ENCODE results near the gene ING5. TPM values are rescaled to one million over a fixed set of nuclear protein-coding genes. Genes with fewer than 3 reads are reported as not detected.

The ING5 gene
- total and polyA plus RNA-seq, 9 donors: 24.9 to 57.1 (median 39.6) TPM

GRCh38 chr2:241733391-241734207 is 31.8 kb downstream of the ING5 start:
- no peaks in the 10 kb centered on the region for H3K27me3 ChIP-seq
- peak overlapping the region; percentile 68 for H3K4me3 ChIP-seq
- peaks cover 6% of the 10 kb centered on the region for H3K4me1 ChIP-seq (ENCODE audit: insufficient read depth)
- intact Hi-C loops (cut with DNase I): loop anchor here in 2 of 4 donors (2.0 to 10.0 kb wide), 2 partner anchors 33 to 141 kb away; no protein-coding TSS in a partner anchor
- H3K27ac ChIP-seq: peak overlapping the region in 1 of 2 donors; percentile 77
- H3K36me3 ChIP-seq: no peaks in the 10 kb centered on the region
- WGBS, 3 donors: 74 to 79% (median 79%) methylated on average over 23 of the region's 23 CpGs
- peak in 3 of 5 donors; percentile 31 to 49 (median 36) for DNase-seq
- H3K9me3 ChIP-seq: no peaks in the 10 kb centered on the region
- TF ChIP-seq POLR2A (IDR thresholded peaks at IDR 0.05) (no peak), CTCF (IDR thresholded peaks at IDR 0.05) (peak in 1 of 3 donors; percentile 2)

DNA sequence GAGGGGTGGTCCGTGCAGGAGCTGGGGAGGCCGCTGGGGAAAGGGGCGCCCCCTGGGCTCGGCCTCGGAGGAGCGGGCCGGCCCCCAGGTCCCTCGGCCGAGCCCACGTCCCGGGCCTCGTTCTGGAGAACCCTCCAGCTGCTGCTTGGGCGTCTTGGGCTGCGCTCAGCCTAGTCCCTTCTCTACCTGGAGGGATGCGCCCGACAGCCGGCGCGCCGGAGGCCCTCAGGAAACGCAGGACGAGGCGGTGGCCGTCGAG is 32.3 kb downstream of the ING5 start:
- H3K27ac ChIP-seq: peak overlapping the region in 1 of 2 donors; percentile 77
- no peaks in the 10 kb centered on the region for H3K9me3 ChIP-seq
- intact Hi-C loops (cut with DNase I): loop anchor here in 2 of 4 donors (2.0 to 10.0 kb wide), 2 partner anchors 33 to 141 kb away; no protein-coding TSS in a partner anchor
- H3K4me3 ChIP-seq: peak overlapping the region; percentile 68
- DNase-seq: no peak
- TF ChIP-seq EP300 (IDR thresholded peaks at IDR 0.05) (no peak), POLR2A (IDR thresholded peaks at IDR 0.05) (no peak), CTCF (IDR thresholded peaks at IDR 0.05) (peak in 1 of 3 donors; percentile 3)
- 1 to 7% (median 1%) methylated on average over 14 to 25 of the region's 25 CpGs for WGBS, 3 donors
- H3K4me1 ChIP-seq (ENCODE audit: insufficient read depth): peaks cover 6% of the 10 kb centered on the region
- no peaks in the 10 kb centered on the region for H3K36me3 ChIP-seq
- no peaks in the 10 kb centered on the region for H3K27me3 ChIP-seq

DNA sequence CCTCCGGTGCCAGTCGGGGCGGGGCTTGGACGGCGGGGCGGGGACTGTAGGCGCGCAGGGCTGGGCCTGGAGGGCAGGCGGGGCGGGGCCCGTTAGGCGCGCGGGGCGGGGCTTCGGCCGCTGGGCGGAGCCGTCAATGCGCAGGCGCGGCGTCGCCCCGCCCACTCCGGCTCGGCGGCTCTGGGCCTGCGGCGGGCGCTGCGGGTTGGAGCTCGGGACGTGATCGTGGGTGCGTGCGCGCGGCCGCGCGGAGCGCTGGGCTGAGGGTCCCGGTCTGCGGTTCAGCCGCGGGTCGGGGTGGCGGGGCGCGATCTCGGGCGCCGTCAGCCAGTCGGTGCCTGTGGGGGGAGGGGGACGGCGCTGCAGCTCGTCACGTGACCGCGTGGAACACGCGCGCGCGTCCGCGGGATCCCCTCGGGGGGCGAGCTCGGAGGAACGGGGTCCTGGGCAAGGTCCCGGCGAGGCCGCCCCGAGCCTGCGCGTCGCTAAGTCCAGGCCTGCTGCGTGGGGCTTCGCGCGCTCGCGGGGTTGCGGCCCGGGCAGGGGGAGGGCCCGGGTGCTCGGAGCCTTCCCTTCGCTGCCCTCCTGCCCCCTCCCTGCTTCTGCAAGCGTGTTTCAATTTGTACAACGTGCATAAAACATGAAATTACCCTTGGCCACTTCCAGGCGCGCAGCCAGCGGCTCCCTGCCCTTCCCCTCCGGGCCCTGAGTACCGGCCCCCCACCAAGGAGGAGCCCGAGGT is 32.8 kb downstream of the ING5 start, which contains the start of gene D2HGDH:
TSS of gene D2HGDH (plus strand) at position 164 of the 742 bp plus-strand sequence. CDS start 595 bp downstream, outside the sequence.
- DNase-seq: peak; percentile 94 to 97 (median 96)
- H3K4me1 ChIP-seq (ENCODE audit: insufficient read depth): peaks cover 6% of the 10 kb centered on the region
- H3K27me3 ChIP-seq: no peaks in the 10 kb centered on the region
- no peaks in the 10 kb centered on the region for H3K36me3 ChIP-seq
- 1% methylated on average over 30 to 98 of the region's 98 CpGs for WGBS, 3 donors
- H3K9me3 ChIP-seq: no peaks in the 10 kb centered on the region
- peak within 1 kb of the TSS; percentile 68 for H3K4me3 ChIP-seq
- intact Hi-C loops (cut with DNase I): loop anchor here in 3 of 4 donors (2.0 to 10.0 kb wide), 3 partner anchors 34 to 143 kb away; no protein-coding TSS in a partner anchor
- TF ChIP-seq CTCF (IDR thresholded peaks at IDR 0.05) (no peak), POLR2A (IDR thresholded peaks at IDR 0.05) (peak; percentile 67)
- peak within 1 kb of the TSS; percentile 16 to 77 for H3K27ac ChIP-seq

DNA sequence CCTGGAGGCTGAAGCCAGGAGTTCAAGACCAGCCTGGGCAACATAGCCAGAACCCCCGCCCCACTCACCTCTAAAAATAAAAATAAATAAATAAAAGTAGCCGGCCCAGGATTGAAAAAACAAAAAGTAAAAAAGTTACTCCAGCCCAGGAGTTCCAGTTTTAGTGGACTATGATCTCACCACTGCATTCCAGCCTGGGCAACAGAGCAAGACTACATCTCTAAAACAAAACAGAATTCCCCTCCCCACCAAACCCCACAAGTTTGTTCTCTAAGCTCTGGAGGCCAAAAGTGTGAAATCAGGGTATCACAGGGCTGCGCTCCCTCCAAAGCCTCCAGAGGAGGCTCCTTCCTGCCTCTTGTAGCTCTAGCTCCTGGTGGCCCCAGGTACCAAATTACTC is 34.3 kb downstream of the ING5 start:
- Histone ChIP-seq H3K27ac (no peak overlapping the region), H3K36me3 (no peaks in the 10 kb centered on the region), H3K9me3 (no peaks in the 10 kb centered on the region), H3K4me3 (no peak overlapping the region), H3K4me1 (ENCODE audit: insufficient read depth) (peaks cover 6% of the 10 kb centered on the region), H3K27me3 (no peaks in the 10 kb centered on the region)
- TF ChIP-seq POLR2A (IDR thresholded peaks at IDR 0.05) (no peak), CTCF (IDR thresholded peaks at IDR 0.05) (no peak), EP300 (IDR thresholded peaks at IDR 0.05) (no peak)
- DNase-seq: no peak
- 73 to 86% (median 83%) methylated on average over 3 of the region's 3 CpGs for WGBS, 3 donors
- intact Hi-C loops (cut with DNase I): loop anchor here in 3 of 4 donors (5.0 to 10.0 kb wide), 2 partner anchors 139 to 141 kb away; no protein-coding TSS in a partner anchor
